ENCODE data around the gene ENDOG.

DNA sequence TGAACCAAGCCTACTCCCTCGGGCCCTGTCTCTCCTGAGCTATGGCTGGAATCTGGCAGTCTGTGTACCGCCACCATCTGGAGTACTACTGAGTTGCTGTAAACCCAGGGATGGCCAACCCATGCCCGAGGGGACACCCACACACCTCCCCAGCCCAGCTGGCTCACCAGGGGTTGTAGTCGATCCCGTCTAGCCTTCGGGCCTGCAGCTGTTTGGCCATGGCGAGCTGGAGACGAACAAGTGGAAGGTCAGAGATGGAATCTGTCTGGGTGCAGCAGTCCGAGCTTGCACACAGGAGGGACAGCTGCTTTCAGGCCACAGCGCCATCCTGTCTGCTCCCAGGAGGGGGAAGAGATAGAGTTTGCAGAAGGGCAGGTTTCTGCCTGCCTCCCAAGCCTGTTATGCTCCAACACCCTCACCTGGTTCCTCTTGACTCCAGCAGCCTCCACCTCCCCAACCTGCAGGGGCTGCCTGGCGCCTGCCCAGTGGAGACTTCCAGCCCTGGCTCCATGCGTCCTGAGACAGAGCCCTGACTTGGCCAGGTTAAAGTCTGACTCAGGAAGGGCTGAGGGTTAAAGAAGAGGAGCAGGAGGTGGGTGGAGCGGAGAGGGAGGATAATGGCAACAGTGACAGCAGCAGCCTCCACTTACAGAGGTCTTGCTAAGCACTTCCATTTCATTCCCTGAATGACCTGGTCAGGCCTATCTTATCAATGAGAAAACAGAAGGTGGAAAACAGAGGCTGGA lies 27.1 kb downstream of the ENDOG start:
- TF ChIP-seq, protein P1, sequence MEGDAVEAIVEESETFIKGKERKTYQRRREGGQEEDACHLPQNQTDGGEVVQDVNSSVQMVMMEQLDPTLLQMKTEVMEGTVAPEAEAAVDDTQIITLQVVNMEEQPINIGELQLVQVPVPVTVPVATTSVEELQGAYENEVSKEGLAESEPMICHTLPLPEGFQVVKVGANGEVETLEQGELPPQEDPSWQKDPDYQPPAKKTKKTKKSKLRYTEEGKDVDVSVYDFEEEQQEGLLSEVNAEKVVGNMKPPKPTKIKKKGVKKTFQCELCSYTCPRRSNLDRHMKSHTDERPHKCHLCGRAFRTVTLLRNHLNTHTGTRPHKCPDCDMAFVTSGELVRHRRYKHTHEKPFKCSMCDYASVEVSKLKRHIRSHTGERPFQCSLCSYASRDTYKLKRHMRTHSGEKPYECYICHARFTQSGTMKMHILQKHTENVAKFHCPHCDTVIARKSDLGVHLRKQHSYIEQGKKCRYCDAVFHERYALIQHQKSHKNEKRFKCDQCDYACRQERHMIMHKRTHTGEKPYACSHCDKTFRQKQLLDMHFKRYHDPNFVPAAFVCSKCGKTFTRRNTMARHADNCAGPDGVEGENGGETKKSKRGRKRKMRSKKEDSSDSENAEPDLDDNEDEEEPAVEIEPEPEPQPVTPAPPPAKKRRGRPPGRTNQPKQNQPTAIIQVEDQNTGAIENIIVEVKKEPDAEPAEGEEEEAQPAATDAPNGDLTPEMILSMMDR (IDR thresholded peaks at IDR 0.05; ENCODE audit: low read depth, low read length), result no peak
- no peak for TF ChIP-seq EZH2phosphoT487 (IDR thresholded peaks at IDR 0.05; ENCODE audit: low read depth)
